ENCODE data around the gene NAV1.

Gene NAV1

DNA sequence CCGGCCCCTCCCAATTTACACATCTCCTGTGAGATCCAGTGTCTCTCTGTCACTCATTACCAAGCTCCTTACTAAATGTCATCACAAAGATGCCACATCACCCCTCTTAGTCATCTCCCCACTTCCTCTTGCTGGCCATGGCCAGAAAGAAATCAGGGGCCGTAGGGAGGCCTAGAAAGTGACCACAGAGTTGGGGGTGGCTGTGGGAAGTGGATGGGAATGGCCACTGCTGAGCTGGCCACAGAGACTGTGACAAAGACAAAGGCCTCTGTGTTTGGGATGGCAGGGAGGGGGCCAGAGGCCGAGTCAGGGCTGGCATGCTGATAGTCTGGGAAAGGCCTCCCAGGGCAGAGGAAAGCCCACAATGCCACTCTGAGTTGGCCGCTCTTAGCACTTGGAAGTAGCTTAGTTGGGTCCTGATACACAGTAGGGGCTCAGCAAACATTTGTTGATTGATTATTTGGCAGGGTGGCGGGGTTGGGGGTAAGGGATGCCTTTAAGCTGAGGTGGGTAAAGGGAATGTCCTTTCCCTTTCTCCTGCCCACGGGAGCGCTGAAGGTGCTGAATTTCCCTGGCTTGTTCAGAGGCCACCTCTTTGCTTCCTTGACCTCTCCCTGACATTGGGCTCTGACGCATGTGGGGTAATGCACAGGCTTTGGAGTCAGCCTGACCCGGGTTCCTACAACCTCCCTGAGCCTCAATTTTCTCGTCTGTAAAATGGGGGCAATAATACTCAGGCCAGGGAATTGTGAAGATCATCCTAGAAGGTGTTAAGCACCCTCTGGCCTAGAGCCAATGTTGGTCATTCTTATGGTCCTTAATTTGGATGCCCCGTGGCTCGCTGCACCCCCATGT lies 13.2 kb downstream of the NAV1 start:
- no peak for DNase-seq

DNA sequence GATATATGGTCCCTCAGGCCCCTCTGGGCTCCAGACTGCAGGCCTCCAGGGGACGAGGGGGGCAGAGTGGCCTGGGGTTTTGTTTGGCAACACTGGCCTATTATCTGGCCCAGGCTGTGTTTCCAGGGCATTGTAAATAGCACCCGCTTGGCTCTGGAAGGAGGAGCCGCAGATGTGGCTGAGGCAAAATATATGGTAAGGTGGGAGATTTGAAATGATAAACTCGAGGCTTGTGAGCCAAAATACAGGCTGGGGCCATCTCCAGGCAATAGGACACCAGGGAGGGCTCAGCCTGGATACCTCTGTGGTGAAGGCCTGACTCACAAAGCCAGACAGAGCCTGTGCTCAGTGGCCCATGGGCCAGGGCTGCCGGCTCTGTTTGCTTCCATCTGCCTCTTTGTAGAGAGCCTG lies 14.0 kb downstream of the NAV1 start:
- no peak for DNase-seq

DNA sequence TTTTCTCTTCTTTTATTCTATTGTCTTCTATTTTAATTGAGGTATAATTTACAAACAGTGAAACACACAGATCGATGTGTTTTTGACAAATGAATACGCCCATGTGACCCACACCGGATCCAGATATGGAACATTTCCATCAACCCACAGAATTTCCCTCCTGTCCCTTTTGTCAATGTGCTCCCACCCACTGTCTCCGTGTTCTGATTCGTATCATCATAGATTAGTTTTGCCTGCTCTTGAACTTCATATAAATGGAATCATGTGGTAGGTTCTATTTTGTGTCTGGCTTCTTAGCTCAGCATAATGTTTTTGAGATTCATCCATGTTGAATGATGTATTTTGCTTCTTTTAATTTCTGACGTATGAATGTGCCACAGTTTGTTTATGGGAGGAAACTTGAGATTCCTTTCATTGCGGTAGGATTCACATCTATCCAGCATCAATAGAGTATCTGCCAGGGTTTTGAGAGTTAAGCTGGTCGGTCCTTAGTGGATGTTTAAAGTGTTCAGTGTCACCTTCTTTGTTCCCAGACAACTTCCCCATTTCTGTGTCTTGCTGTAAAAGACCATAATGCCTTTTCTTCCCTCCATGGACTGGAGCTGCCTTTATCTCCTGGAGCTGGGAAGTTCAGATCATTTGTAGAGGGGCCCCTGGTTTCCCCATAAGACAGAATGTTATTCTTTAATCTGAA lies 14.7 kb downstream of the NAV1 start:
- no peak for DNase-seq

DNA sequence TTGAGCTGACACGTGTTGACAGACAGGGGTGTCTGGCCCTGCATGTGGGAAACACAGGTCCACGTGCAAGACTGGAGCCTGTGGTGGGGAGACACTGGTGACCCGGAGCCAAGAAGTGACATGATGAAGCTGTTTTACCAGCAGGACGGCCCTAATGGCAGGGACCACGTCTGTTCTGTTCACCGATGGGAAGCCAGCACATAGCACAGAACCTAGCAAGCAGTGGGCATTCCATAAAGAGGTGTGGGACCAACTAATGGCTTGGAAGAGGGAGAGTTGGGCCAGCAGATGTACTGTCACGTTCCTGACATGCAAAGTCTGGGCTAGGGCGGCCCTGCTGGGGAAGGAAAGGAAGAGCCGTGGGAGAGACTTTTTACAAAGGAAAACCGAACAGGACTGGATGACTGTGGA lies 15.3 kb downstream of the NAV1 start:
- no peak for DNase-seq

DNA sequence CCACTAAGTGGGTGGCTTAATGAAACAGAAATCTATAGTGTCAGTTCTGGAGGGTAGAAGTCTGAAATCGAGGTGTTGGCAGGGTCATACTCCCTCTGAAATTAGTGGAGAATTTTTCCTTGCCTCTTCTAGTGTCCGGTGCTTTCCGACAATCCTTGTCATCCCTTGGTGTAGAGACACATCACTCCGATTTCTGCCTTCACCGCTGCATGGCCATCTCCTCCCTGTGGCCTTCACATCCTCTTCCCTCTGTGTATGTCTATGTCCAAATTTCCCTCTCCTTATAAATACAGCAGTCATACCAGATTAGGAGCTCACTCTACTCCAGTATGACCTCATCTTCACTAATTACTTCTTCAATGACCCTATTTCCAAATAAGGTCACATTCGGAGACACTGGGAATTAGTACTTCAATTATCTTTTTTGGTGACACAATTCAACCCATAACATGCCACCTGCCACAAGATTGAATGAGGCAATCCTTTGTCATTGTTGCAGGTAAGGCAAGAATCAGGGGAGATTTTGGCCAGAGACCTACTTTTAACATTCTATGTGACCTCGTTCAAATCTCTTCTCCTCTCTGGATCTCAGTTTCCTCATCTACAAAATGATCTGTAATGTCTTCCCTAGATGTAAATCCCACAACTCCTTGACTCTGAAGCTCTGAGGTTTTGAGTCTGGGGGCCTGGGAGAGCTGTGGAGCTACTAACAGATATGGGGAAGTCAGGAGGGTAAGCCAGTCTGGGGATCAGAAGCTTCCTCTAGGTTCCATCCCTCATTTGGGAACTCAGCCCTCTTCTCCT lies 16.1 kb downstream of the NAV1 start:
- DNase-seq: no peak

DNA sequence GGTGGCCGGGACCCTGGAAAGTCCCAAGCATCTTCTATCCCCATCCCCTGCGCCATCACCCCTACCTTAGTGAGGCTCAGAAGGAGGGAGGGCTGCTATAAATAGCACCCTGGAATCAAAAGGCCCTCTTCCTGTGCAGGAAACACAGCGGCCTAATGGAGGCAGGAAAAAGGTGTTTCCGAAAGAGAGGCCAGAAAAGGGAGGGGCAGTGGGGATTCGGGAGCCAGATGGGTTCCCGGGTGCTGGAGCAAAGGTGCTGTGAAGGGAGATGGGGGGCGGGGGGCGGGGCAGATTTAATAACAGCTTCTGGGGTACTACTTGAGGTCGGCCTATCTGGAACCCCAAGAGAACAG lies 16.6 kb downstream of the NAV1 start:
- DNase-seq: no peak

DNA sequence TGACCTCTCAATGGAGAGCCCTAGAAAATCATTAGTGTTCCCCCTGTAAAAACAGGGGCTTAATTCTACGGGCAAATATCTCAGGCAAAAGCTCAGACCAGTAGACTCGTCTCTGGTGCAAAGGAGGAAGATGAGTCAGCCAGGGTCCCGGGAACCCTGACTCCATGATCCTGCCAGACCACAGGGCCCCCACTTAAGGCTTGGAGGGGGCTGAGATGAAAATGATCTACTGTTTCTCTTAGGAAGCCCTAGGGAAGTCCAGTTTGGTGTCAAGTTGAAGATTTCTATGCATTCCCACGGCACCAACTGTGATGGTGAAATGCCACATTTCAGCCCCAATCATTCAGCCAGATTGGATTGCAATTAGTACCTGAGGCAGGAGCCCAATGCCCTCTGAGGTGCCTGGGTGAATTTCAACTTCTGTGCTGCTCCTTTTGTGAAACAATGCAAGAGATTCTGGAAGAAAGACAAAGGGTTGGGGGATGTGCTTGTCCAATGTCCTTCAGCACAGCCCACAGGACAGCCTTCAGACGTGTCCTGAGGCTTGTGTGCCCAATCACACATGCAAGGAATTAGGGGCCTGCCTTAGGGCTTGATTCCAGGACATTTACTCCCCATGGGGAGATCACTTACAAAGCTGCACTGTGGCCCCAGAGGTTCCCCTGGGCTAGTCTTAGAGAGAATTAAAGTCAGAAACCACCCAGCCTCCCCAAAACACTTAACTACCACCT lies 18.1 kb downstream of the NAV1 start:
- no peak for DNase-seq

DNA sequence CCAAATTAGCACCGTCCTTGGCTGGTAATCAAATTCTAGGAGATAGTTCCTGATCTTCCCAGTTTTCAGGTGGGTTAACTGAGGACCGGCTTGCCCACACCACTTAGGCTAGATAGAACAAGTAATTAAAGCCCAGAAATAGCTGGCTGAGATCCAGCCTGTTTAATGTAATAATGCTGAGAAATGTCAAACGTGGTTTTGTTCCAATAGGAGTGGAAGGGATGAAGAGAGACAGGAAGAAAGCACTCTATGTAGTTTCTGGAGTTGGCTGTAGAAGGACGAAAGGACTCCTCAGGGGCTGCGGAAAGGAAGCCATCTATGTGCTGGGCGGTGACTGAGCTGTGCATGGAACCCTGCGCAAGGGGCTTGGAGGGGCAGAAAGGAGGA lies 18.6 kb downstream of the NAV1 start:
- no peak for DNase-seq

DNA sequence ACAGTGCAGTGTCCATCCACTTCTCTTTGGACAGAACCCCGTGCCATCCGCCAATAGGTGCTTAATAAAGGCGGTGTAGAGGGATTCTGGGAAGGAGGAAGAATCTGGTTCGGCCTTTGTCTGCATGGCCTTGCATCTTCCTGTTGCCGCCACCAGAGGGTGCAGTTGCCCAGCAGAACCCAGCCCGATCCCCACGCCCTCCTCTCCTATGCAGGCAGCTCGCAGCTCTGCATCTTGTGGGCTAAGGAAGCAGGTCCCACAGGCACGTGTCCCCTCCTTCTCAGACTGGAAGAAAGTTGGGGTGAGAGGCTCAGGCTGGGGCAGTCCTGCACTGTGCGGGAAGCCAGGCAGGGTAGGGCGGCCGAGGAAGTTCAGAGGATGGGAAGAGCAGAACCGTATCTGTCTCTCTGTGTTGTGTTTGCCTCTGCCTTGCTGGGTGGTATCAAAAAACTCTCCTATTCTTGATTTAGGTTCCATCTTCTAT lies 20.8 kb downstream of the NAV1 start:
- DNase-seq: peak; percentile 66

DNA sequence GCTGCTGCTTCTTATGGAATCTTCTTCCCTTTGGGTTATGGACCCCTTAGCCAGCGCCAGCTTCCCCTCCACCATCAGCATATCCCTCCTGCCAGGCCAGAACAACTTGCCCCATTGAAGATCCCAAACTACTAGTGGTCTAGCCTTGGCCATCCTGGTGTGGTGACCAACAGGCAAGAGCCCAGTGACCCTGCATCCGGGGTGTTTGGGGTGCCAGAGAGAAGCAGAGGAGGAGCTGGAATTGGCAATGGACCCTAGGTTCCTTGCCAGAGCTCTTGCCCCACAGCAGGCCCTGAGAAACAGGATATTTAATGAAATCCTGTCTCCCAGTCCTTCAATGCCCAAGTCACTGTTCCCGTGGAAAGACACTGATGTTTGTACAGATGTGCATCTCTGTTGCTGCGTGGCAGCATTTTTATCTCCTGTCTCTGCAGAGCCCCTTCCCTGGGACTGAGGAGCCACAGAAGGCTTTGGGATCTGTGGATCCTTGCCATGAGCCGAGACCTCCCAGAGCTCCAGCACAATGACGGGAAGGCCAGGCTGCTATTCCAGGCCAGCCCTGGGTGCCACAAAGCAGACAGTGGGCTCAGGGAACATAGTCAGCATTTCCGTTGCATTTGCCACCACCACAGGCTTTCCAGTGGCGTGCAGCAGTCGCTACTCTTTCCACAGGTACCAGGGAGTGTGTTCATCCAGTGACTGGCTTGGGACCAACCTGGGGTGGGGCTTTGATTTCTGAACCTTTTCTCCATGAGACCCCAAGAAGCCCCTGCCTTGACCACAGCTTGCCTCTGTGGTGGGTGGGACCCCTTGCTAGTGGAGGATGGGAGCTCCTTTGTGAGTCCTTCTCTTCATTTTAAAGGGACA lies 21.6 kb downstream of the NAV1 start:
- DNase-seq: no peak

DNA sequence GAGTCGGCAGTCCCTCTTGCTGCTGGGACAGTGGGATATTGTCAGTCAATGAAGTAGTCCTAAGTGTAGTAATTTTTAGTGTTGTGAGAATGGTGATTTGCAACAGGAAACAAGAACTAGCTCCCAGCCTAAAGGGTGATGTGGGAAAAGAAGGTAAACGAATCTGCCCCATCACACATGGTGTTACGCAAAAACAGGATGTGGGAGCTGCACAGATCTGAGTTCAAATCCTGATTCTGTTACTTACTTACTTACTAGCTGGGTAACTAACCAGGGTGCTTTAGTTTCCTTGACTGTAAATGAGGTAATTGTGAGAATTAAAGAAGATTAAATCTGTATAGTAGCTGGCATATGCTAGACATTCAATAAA lies 22.3 kb downstream of the NAV1 start:
- no peak for DNase-seq

DNA sequence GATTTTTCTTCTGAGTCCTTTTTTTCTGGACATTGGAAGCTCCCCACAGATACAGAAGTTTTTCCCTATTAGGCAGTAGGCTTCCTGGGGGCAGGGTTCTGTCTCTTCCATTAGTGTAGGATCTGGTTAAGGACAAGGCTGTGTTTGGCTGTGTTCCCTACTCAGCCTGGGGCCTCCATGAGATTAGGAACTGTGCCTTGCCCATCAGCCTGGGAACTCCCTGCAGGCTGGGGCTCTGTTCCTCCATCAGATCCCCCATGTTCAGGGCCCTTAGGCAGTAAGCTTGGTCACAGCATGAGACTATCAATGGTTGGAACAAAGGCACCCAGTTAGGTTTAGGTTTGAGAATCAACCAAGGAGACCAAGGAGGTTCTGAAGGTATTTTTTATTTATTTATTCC lies 22.7 kb downstream of the NAV1 start:
- DNase-seq: no peak

DNA sequence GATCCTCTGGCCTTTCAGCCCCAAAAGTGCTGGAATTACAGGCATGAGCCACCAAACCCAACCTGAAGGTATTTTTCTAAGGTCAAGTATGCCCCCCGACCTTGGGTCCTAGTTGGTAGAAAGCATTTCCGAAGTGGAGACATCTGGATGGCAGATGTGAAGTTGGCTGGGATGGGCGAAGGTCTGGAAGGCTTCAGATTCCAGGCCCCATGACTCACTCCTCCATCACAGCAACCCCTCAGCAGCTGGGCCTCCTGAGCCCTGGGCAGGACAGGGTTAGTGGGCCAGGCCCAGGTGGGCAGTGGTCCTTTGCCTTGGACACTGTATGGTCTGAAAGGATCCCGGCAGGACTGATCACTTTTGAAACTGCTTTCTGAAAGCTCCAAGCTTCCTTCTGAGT lies 23.3 kb downstream of the NAV1 start:
- no peak for DNase-seq

DNA sequence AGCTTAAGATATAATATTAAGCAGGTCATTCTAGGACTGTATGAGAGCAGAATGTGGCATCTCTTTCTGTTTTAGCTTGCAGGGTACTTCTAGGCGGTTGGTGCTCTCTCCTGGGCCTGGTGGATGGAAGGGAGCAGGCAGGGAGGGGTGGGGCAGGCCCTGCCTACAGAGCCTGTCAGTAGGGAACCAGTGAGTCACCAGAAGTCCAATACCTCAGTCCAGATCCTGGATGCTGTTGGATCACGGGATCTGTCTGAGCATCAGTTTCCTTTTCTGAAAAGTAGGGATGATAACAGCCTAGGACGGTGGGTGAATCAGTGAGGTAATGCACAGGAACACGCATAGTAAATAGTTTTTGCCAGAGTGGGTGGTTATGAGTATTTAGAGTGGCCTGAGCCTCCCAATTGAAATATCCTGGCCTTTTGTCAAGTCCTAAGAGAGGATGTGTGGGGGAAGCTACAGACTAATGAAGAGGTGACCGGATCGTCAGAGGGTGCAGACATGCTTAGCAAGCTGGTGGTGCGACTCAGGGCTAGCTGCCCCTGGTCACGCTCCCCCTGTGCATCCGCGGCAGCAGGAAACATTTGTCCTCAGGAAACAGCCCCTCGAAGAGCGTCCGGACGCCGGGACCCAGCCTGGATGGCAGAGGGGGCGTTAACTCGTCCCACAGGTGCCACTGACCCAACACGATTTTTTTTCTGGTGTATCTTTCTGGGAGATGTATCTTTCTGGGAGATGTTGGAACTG lies 23.9 kb downstream of the NAV1 start:
- no peak for DNase-seq

DNA sequence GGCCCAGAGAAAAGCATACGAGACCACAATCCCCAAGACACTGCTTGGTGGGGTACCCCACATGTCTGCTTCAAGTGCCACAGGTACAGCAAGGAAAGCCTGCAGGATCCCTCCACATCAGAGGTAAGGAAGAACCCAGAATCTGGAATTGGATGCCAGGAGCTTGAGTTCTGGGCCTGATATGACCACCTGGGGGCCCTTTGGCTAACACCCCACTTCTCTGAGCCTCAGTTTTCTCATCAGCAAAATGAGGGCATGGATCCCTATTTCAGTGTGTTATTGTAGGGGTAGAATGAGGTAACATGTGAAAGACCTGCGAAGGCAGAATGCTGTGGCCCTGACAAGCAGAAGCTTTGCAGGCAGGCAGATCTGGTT lies 24.5 kb downstream of the NAV1 start:
- DNase-seq: no peak

DNA sequence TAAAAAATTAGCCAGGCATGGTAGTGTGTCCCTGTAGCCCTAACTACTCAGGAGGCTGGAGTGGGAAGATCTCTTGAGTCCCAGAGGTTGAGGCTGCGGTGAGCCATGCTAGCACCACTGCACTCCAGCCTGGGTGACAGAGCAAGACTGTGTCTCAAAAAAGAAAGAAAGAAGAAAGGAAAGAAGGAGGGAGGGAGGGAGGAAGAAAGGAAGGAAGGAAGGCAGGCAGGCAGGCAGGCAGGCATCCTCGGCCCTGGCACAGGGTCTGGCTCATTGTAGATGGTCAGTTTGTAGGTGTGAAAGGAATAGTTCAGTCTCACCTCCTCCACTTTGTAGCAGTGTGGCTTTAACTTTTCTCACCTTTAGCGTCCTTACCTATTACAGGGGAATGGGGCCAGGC lies 25.0 kb downstream of the NAV1 start:
- DNase-seq: no peak

DNA sequence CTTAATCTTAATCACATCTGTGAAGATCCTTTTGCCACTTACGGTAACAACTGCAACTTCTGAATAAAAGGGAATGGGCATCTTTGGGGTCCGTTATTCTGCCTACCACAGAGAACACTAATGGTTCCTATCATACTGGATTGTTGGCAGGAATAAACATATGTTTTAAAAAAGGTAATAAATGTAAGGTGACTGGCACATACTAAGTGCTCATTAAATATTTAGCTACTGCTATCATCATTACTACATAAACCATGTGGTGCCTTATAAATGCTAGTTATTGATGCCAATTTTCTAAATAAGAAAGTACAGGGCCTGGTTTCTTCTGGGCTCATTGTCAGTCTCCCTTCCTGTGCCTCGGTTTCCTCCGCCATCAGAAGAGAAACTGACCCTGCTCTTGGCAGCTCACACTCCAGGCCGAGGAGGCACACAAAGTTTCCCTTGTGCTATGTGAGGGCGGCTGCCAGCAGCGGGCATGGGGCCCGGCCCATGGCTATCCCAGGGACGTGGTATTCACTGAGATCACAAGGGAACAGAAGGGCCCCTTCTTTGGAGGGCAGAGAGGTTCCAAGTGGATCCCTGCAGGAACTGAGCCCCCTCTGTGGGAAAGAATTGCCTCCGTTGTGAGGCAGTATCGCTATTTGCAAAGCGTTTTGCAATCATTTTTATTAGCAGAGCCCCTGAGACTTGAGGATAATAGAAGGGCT lies 26.2 kb downstream of the NAV1 start:
- DNase-seq: no peak

DNA sequence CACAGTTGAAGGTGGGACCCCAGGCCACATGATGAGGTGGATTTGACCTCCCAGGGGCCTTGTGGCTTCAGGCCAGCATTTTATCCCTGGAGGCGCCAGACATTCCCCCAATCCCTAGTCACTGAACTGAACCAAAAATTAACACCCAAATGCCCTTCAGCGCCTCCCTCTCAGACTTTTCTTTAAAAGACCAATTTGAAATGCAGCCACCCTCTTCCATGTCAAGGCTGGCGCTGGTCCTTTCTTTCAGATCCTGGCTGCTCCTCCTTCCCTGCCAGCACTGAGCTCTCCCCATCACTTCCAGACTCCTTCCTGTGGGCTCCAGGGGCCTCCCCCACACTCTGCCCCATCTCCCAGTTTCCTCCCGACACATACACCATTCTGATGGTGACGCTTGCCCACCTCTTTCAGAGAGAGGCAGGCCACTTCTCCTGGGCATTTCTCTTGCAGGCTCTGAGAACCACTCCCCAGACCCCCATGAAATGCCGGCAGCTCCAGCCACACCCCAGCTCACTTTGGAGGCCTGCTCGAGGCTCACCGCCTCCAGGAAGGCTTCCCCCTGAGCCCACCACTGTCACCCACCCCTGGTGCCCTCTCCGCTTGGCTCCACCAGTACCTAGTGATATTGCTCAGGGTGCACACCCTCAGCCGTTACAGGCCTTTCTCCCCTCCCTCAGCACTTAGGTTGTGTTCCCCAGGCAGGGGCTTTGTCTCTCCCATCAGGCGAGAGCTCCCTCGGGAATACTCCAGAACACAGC lies 27.0 kb downstream of the NAV1 start:
- DNase-seq: no peak

DNA sequence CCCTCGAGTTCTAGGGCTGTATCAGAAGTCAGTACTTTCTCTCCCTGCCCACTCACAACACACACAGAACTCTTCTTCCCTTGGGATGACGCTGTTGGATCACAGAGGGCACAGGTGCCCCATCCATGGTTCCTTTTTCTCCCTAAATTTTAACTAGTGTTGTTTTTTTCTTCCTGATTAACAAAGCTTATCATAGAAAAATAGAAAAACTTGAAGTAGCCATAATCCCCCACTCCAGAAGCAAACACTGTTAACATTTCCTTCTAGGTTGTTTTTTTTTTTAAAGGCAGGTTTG lies 27.5 kb downstream of the NAV1 start:
- no peak for DNase-seq
